Measurements from ENCODE around the gene TRPM1. TPM values are rescaled to one million over a fixed set of nuclear protein-coding genes. Genes with fewer than 3 reads are reported as not detected.

The TRPM1 gene
- total and polyA plus RNA-seq, 9 of the 15 experiments (the other 6 are each of a cell fraction or from before 2014, with no cell fraction given): 0.01 to 0.06 (median 0.03) TPM; not detected in 5

DNA sequence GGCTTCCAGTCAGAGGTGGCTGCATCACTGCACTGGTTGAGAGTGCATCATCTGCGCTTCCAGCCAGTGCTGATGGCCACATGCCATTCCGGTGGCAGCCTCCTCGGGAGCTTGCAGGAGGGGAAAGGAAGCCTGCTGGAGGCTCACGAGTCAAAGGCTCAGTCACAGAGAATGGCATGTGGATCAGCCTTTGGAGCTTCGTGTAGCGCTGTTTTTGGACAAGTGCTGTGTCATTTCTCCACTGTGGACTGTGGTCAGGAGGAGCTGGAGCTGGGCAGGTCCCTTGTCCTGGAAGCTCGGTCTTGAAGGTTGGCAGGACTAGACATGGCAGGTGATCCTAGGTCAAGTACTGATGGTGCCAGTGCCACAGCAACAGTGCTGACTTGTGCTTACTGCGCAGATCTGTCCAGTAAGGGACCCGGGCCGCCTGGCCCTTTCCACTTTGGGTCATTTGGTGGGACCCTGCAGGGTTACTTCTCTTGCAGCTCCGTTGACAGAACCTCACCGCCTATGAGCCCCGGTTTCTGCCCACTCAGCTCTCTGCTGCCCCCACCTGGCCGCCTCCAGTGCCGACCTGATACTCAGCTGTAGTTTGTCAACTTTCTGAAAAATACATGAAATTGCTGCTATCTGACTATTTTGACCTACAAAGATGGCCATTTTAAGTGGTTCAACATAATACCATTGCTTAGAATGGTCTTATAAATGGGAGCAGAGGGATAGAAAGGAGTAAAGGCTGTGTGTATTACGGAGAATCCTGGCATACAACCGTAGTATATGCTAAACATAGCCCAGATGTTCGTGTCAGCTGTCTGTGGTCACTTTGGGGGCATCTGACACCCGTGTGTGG is 27.6 kb upstream of the TRPM1 start (continued):
- peak; percentile 71 for TF ChIP-seq REST (IDR thresholded peaks at IDR 0.05; ENCODE audit: borderline replicate concordance)
- TF ChIP-seq REST (CRISPR knock-in tag; IDR thresholded peaks at IDR 0.05; ENCODE audit: low read depth): no peak
- TF ChIP-seq DEAF1 (CRISPR knock-in tag; IDR thresholded peaks at IDR 0.05): peak; percentile 41; the same call in 1 of the 2 replicates
- peak; percentile 29; the same call in 1 of the 2 replicates for TF ChIP-seq ARID2 (IDR thresholded peaks at IDR 0.05)
- no peak for TF ChIP-seq MAFK (IDR thresholded peaks at IDR 0.05; ENCODE audit: low read length)
- TF ChIP-seq, protein P1, sequence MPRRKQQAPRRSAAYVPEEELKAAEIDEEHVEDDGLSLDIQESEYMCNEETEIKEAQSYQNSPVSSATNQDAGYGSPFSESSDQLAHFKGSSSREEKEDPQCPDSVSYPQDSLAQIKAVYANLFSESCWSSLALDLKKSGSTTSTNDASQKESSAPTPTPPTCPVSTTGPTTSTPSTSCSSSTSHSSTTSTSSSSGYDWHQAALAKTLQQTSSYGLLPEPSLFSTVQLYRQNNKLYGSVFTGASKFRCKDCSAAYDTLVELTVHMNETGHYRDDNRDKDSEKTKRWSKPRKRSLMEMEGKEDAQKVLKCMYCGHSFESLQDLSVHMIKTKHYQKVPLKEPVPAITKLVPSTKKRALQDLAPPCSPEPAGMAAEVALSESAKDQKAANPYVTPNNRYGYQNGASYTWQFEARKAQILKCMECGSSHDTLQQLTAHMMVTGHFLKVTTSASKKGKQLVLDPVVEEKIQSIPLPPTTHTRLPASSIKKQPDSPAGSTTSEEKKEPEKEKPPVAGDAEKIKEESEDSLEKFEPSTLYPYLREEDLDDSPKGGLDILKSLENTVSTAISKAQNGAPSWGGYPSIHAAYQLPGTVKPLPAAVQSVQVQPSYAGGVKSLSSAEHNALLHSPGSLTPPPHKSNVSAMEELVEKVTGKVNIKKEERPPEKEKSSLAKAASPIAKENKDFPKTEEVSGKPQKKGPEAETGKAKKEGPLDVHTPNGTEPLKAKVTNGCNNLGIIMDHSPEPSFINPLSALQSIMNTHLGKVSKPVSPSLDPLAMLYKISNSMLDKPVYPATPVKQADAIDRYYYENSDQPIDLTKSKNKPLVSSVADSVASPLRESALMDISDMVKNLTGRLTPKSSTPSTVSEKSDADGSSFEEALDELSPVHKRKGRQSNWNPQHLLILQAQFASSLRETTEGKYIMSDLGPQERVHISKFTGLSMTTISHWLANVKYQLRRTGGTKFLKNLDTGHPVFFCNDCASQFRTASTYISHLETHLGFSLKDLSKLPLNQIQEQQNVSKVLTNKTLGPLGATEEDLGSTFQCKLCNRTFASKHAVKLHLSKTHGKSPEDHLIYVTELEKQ (CRISPR knock-in tag; IDR thresholded peaks at IDR 0.05): no peak
- no peak for TF ChIP-seq BCL6 (CRISPR knock-in tag; IDR thresholded peaks at IDR 0.05)
- TF ChIP-seq C11orf30 (IDR thresholded peaks at IDR 0.05; ENCODE audit: low read depth): peak; percentile 50; the same call in 1 of the 2 replicates
- TF ChIP-seq CTCF (IDR thresholded peaks at IDR 0.05 in 2 of 3, conservative IDR thresholded peaks at IDR 0.05 in 1 of 3; ENCODE audit: insufficient read depth in 2 of 3, low read depth in 1 of 3, low read length in 3 of 3): peak; percentile 83 to 94 (median 86)
